HK-2 (cell line): Measurements from ENCODE around the gene NTRK3.
A peak's percentile ranks its signal among the peaks of the same experiment; 100 is the strongest.

Source experiments
- DNase-seq: peaks from one replicate; pipeline ENCODE4 v3.0.0-alpha.2; 2018; ENCODE audit not compliant: unreplicated experiment

The NTRK3 gene

GRCh38 chr15:87828608-87829007 lies 427.9 kb downstream of the NTRK3 start:
- DNase-seq, result no peak

- no peak for DNase-seq
Observed at GRCh38 chr15:87827131-87827530, 429.4 kb downstream of the NTRK3 start.

GRCh38 chr15:87826119-87826747 lies 430.3 kb downstream of the NTRK3 start:
- no peak for DNase-seq

GRCh38 chr15:87818756-87819155 lies 437.8 kb downstream of the NTRK3 start:
- no peak for DNase-seq

- no peak for DNase-seq
Observed at GRCh38 chr15:87817553-87817952, 439.0 kb downstream of the NTRK3 start.

- peak; percentile 47 for DNase-seq
Observed at GRCh38 chr15:87816811-87817210, 439.7 kb downstream of the NTRK3 start.

- DNase-seq, result no peak
Observed at GRCh38 chr15:87816016-87816415, 440.5 kb downstream of the NTRK3 start.
